H1 (cell line): Measurements from ENCODE around the gene OR12D1. TPM values are rescaled to one million over a fixed set of nuclear protein-coding genes. Genes with fewer than 3 reads are reported as not detected.

ENCODE experiments used
- CTBP2 ChIP-seq: IDR thresholded peaks from 2 replicates; pipeline ENCODE4 v1.7.0; 2011; ENCODE audit warnings: borderline replicate concordance, mild to moderate bottlenecking, moderate library complexity, mixed read lengths, low read length; ENCODE audit not compliant: insufficient read depth, insufficient read length
- polyA plus RNA-seq, 7 experiments: library from polyadenylated mRNA; depleted of rRNA in 3 of 7; stranded (reverse) in 5 of 7; unstranded in 2 of 7; fragments of >200 nt in 5 of 7; fragments of 200-250 nt in 2 of 7; gene quantifications; 1 replicate in 5 of 7; 2 replicates in 1 of 7; 4 replicates in 1 of 7; pipeline versions ENCODE4 v1.2.1 to v1.2.3, GENCODE V29; 2011 to 2013; ENCODE audit warnings: missing spikeins in 2 of 7, mixed read lengths in 2 of 7
- total RNA-seq: library from RNA; stranded (reverse); fragmentation: NEBNext Ultra II Directional; extraction: Animal tissue kit (Norgen Biotek cat#: 25700); gene quantifications from 2 replicates; pipeline ENCODE4 v1.2.1, GENCODE V29; 2021

The OR12D1 gene
- total and polyA plus RNA-seq, 2 of the 8 experiments (the other 6 are each of a cell fraction or from before 2014, with no cell fraction given), result not detected

GRCh38 chr6:29424575-29424974 lies 9.8 kb downstream of the OR12D1 start (continued):
- no peak for TF ChIP-seq CTBP2
